Pancreas (tissue), 10 donors: Measurements from ENCODE around the gene ITPKB. TPM values are rescaled to one million over a fixed set of nuclear protein-coding genes. Genes with fewer than 3 reads are reported as not detected.

Experiments used
- ATAC-seq, 4 donors: fragments of 200-7000 bp; cut with Tn5 transposase; one replicate each; pipeline versions ENCODE4 v1.8.0 to v1.9.1; 2020; ENCODE audit warnings: mild to moderate bottlenecking in 4 of 4, moderate library complexity in 4 of 4
- DNase-seq, 6 donors: peaks; one replicate each; pipeline ENCODE4 v3.0.0-alpha.2; 2020
- FAIRE-seq: peaks from 2 replicates; lab custom pipeline; 2012; peaks lifted over from hg19 to GRCh38; lab: Jason Lieb, UNC
- H3K27ac ChIP-seq, 4 donors: fragments of 200-600 bp; sonication (generic); 1 replicate in 3 of 4; 2 replicates in 1 of 4; pipeline versions ENCODE4 v1.5.0 to v1.8.0; 2020
- H3K27me3 ChIP-seq, 4 donors: fragments of 200-600 bp; one replicate each; pipeline ENCODE4 v1.8.0; 2021
- H3K36me3 ChIP-seq, 3 donors: fragments of 200-600 bp; sonication (generic) in 1 of 3; one replicate each; pipeline versions ENCODE4 v1.5.0 to v1.8.0; 2020 to 2021
- H3K4me1 ChIP-seq, 3 donors: fragments of 200-600 bp; one replicate each; pipeline ENCODE4 v1.8.0; 2021
- H3K4me3 ChIP-seq, 4 donors: fragments of 200-600 bp; sonication (generic) in 2 of 4; one replicate each; pipeline versions ENCODE4 v1.5.0 to v1.8.0; 2020 to 2021
- H3K9me3 ChIP-seq, 4 donors: fragments of 200-600 bp; one replicate each; pipeline ENCODE4 v1.8.0; 2021
- WGBS, 2 donors: extraction: QIAGEN DNeasy Blood & Tissue Kit; methylation state at CpG; one replicate each; pipeline ENCODE4 v1.1.7; 2013; 5-methylcytosine and 5-hydroxymethylcytosine counted together
- intact Hi-C, 3 donors: fragments of 100-400 bp; cut with DNase I; formaldehyde crosslinking; loops; one replicate each; pipeline versions ENCODE4 v1.11.1 to v1.14.2; 2022
- polyA plus RNA-seq, 2 donors: library from polyadenylated mRNA; stranded (reverse); fragments of 200-250 nt; gene quantifications; one replicate each; pipeline ENCODE4 v1.2.3, GENCODE V29; 2013
- total RNA-seq, 6 donors: library from RNA; stranded (reverse); fragmentation: NEBNext Ultra II Directional in 4 of 6; extraction: Animal tissue kit (Norgen Biotek cat#: 25700) in 4 of 6; gene quantifications; one replicate each; pipeline versions ENCODE4 v1.2.1 to v1.2.4, GENCODE V29; 2021 to 2023
- TF ChIP-seq, protein P1 (sequence below), 4 donors: fragments of 200-600 bp; sonication (generic) in 3 of 4; IDR thresholded peaks; one replicate each; pipeline versions ENCODE4 v1.5.0 to v1.8.0; 2021; ENCODE audit warnings: antibody characterized with exemption in 4 of 4
- donor health status: healthy with polysubstance abuse.
- donor health status: DM: no; HTN: no; CAD: no; lungs with moderate emphysema.
- donor health status: DM: no; HTN: no; CAD: no.
- donor health status: control.
- donor health status: control.
- donor health status: Bipolar disorder and iron deficiency.
- donor health status: DM: yes; HTN: yes; CAD: no.
- donor health status: DM: no; HTN: no; CAD: no.
- donor health status: DM: no; HTN: no; CAD: no.
- donor health status: DM: yes; HTN: yes; CAD: no.

Gene ITPKB
- total and polyA plus RNA-seq, 8 donors: 3.8 to 13.9 (median 5.5) TPM

DNA sequence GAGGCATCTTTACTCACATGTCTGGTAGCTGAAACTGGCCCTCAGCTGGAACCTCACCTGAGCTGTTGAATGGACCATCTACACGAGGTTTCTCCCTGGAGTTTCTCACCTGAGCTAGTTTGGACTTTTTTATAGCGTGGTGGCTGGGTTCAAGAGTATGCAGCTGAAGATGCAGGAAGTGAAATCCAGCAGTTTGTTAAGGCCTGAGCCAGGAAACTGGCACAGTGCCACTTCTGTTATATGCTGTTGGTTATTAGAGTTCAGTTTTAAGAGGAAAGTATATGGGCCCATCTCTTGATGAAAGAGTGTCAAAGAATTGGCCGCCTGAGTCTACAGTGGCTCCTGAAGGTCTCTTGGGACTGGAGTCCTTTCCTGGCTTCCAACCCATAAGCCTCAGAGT lies 154.9 kb downstream of the ITPKB start:
- DNase-seq (no peak), ATAC-seq (no peak), FAIRE-seq (no peak)
- intact Hi-C loops: no loop called here
- Histone ChIP-seq H3K9me3 (no peaks in the 10 kb centered on the region), H3K27ac (no peak overlapping the region), H3K36me3 (no peaks in the 10 kb centered on the region), H3K4me1 (peaks cover 0 to 3% (median under 1%) of the 10 kb centered on the region in 3 donors), H3K27me3 (no peaks in the 10 kb centered on the region), H3K4me3 (no peak overlapping the region)
- TF ChIP-seq, protein P1, sequence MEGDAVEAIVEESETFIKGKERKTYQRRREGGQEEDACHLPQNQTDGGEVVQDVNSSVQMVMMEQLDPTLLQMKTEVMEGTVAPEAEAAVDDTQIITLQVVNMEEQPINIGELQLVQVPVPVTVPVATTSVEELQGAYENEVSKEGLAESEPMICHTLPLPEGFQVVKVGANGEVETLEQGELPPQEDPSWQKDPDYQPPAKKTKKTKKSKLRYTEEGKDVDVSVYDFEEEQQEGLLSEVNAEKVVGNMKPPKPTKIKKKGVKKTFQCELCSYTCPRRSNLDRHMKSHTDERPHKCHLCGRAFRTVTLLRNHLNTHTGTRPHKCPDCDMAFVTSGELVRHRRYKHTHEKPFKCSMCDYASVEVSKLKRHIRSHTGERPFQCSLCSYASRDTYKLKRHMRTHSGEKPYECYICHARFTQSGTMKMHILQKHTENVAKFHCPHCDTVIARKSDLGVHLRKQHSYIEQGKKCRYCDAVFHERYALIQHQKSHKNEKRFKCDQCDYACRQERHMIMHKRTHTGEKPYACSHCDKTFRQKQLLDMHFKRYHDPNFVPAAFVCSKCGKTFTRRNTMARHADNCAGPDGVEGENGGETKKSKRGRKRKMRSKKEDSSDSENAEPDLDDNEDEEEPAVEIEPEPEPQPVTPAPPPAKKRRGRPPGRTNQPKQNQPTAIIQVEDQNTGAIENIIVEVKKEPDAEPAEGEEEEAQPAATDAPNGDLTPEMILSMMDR (IDR thresholded peaks at IDR 0.05): no peak
- 80 to 83% methylated on average over 3 of the region's 3 CpGs for WGBS, 2 donors

GRCh38 chr1:226582966-226583365 lies 156.1 kb downstream of the ITPKB start:
- TF ChIP-seq, protein P1 (IDR thresholded peaks at IDR 0.05): no peak
- WGBS, 2 donors: 94 to 96% methylated on average over 3 of the region's 3 CpGs
- H3K4me1 ChIP-seq: no peaks in the 10 kb centered on the region
- ATAC-seq (no peak), DNase-seq (peak in 1 of 6 donors; percentile 10), FAIRE-seq (no peak)
- H3K9me3 ChIP-seq: no peaks in the 10 kb centered on the region
- H3K27me3 ChIP-seq: no peaks in the 10 kb centered on the region
- H3K36me3 ChIP-seq: no peaks in the 10 kb centered on the region
- no peak overlapping the region for H3K27ac ChIP-seq
- intact Hi-C loops: no loop called here
- H3K4me3 ChIP-seq: no peak overlapping the region

Other genes starting within 250 kb of the ITPKB start
- gene STUM, start 190.5 kb downstream of the ITPKB start, total RNA-seq: 1 to 10 TPM in 2 of 6 donors, under 1 TPM in 4; 0.32 to 1.2 (median 0.49) TPM
- under 1 TPM; 0.54 to 0.68 TPM for gene STUM, start 190.5 kb downstream of the ITPKB start, polyA plus RNA-seq
- gene PSEN2, start 131.3 kb upstream of the ITPKB start, total RNA-seq: 10 to 100 TPM; 36.5 to 70.2 (median 44.1) TPM
- 10 to 100 TPM; 31.4 to 37.1 TPM for gene PSEN2, start 131.3 kb upstream of the ITPKB start, polyA plus RNA-seq
- gene COQ8A, start 201.0 kb upstream of the ITPKB start, total RNA-seq: 100 to 1,000 TPM in 1 of 6 donors, 10 to 100 TPM in 5; 61.2 to 106 (median 84.1) TPM
- gene COQ8A, start 201.0 kb upstream of the ITPKB start, polyA plus RNA-seq: 100 to 1,000 TPM; 129 to 169 TPM